ENCODE measurements around the gene SLC7A6OS.

DNA sequence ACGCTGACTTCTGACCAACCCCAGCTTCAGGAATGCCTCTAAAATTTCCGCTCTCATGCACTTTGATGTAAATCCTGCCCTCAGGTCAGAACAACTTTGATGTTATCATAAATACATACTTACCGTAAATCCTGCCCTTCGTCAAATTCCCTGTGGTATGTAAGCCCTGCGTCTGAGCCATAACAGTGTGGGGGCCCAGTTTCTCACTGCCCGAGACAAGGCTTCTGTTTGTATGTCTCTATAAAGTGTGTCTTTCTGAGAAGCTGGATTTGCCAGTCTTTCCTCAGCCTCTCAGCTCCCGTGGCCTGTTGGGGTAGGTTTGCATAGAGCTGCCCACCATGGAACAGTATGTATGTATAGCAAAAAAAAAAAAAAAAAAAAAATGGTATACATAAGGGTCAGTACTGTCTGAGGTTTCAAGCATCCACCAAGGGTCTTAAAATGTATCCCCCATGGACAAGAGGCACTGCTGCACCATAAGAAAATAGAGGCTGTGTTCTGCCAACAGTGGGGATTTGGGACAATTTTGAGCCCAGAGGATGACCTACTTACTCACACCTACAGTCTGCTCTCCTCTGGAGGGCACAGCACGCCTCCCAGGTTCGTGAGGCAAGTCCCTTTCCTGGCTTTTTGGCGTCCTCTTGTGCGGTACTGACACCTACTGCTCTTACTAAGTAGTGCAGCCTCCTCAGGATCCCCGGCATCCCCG lies 17.6 kb upstream of the SLC7A6OS start:
- TF ChIP-seq, protein P1, sequence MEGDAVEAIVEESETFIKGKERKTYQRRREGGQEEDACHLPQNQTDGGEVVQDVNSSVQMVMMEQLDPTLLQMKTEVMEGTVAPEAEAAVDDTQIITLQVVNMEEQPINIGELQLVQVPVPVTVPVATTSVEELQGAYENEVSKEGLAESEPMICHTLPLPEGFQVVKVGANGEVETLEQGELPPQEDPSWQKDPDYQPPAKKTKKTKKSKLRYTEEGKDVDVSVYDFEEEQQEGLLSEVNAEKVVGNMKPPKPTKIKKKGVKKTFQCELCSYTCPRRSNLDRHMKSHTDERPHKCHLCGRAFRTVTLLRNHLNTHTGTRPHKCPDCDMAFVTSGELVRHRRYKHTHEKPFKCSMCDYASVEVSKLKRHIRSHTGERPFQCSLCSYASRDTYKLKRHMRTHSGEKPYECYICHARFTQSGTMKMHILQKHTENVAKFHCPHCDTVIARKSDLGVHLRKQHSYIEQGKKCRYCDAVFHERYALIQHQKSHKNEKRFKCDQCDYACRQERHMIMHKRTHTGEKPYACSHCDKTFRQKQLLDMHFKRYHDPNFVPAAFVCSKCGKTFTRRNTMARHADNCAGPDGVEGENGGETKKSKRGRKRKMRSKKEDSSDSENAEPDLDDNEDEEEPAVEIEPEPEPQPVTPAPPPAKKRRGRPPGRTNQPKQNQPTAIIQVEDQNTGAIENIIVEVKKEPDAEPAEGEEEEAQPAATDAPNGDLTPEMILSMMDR (IDR thresholded peaks at IDR 0.05; ENCODE audit: insufficient read depth, low read length): peak; percentile 89
- TF ChIP-seq POLR2AphosphoS5 (IDR thresholded peaks at IDR 0.05; ENCODE audit: low read depth) (no peak; the same call in 1 of the 2 replicates), GABPA (IDR thresholded peaks at IDR 0.05; ENCODE audit: low read depth) (no peak)
- TF ChIP-seq, protein P2, sequence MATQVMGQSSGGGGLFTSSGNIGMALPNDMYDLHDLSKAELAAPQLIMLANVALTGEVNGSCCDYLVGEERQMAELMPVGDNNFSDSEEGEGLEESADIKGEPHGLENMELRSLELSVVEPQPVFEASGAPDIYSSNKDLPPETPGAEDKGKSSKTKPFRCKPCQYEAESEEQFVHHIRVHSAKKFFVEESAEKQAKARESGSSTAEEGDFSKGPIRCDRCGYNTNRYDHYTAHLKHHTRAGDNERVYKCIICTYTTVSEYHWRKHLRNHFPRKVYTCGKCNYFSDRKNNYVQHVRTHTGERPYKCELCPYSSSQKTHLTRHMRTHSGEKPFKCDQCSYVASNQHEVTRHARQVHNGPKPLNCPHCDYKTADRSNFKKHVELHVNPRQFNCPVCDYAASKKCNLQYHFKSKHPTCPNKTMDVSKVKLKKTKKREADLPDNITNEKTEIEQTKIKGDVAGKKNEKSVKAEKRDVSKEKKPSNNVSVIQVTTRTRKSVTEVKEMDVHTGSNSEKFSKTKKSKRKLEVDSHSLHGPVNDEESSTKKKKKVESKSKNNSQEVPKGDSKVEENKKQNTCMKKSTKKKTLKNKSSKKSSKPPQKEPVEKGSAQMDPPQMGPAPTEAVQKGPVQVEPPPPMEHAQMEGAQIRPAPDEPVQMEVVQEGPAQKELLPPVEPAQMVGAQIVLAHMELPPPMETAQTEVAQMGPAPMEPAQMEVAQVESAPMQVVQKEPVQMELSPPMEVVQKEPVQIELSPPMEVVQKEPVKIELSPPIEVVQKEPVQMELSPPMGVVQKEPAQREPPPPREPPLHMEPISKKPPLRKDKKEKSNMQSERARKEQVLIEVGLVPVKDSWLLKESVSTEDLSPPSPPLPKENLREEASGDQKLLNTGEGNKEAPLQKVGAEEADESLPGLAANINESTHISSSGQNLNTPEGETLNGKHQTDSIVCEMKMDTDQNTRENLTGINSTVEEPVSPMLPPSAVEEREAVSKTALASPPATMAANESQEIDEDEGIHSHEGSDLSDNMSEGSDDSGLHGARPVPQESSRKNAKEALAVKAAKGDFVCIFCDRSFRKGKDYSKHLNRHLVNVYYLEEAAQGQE (IDR thresholded peaks at IDR 0.05; ENCODE audit: insufficient replicate concordance, low read depth): no peak
